ENCODE measurements around the gene PRPF6.
A peak's percentile ranks its signal among the peaks of the same experiment; 100 is the strongest.

PRPF6 gene

DNA sequence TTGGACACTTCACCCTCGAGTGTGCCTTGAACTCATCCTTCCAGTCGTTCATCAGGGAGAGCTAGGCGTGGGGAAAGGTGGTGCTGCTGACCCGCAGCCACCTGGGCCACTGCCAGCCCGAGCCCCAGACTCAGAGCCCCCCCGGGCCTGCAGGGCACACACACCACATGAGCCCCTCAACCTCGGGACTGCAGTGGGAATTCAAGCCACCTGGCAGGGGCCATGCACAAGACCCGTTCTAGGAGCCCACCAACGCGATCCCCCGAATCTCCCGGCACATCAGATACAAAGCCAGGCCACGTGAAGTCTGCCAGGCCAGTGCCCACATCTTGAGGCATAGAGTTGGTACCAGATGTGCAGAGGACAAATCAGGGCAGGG is 14.0 kb upstream of the PRPF6 start:
- TF ChIP-seq, protein P1, sequence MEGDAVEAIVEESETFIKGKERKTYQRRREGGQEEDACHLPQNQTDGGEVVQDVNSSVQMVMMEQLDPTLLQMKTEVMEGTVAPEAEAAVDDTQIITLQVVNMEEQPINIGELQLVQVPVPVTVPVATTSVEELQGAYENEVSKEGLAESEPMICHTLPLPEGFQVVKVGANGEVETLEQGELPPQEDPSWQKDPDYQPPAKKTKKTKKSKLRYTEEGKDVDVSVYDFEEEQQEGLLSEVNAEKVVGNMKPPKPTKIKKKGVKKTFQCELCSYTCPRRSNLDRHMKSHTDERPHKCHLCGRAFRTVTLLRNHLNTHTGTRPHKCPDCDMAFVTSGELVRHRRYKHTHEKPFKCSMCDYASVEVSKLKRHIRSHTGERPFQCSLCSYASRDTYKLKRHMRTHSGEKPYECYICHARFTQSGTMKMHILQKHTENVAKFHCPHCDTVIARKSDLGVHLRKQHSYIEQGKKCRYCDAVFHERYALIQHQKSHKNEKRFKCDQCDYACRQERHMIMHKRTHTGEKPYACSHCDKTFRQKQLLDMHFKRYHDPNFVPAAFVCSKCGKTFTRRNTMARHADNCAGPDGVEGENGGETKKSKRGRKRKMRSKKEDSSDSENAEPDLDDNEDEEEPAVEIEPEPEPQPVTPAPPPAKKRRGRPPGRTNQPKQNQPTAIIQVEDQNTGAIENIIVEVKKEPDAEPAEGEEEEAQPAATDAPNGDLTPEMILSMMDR (conservative IDR thresholded peaks at IDR 0.05; ENCODE audit: control insufficient read depth, insufficient read depth, low read depth, low read length) = no peak
- H3K4me3 ChIP-seq (ENCODE audit: control insufficient read depth, low read depth, low read length) = no peak overlapping the region
- no peak for DNase-seq (ENCODE audit: low read depth)

DNA sequence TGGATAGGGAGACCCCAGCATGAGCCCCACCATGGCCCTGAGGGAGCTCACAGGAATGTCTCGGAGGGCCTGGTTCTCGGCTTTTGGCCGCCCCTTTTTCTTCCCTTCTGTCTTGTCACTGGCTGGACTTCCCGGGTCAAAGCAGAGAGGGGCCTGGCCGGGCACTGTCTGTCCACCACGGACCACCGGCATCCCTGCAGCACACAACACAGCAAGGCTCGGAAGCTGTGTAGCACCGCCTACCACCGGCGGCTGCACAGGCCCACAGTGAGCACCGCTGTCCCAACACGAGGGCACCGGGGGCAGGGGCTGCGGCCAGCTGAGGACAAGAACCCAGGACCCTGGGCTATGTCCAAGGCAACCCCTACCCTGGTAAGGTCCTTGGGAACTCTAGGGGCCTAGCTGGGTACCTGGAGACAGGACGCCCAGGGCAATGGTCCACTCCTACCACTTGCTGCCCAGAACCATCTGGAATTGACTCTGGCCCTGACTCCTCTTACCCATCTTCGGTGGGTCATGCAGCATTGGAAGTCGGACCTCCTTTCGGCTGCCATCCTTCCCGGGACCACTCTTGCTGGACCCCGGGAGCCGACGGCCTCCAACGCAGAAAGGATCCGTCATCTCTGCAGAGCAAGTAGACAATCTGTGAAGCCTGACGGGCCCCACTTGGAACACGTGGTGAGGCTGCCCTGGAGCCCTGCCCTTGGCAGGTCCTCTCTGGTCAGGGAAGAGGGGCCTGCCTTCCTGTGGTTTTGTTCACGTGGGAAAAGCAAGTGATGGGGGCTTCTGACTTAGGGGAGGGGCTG is 13.4 kb upstream of the PRPF6 start:
- TF ChIP-seq, protein P1 (conservative IDR thresholded peaks at IDR 0.05; ENCODE audit: control insufficient read depth, insufficient read depth, low read depth, low read length) = no peak
- H3K4me3 ChIP-seq (ENCODE audit: control insufficient read depth, low read depth, low read length) = no peak overlapping the region
- no peak for DNase-seq (ENCODE audit: low read depth)

DNA sequence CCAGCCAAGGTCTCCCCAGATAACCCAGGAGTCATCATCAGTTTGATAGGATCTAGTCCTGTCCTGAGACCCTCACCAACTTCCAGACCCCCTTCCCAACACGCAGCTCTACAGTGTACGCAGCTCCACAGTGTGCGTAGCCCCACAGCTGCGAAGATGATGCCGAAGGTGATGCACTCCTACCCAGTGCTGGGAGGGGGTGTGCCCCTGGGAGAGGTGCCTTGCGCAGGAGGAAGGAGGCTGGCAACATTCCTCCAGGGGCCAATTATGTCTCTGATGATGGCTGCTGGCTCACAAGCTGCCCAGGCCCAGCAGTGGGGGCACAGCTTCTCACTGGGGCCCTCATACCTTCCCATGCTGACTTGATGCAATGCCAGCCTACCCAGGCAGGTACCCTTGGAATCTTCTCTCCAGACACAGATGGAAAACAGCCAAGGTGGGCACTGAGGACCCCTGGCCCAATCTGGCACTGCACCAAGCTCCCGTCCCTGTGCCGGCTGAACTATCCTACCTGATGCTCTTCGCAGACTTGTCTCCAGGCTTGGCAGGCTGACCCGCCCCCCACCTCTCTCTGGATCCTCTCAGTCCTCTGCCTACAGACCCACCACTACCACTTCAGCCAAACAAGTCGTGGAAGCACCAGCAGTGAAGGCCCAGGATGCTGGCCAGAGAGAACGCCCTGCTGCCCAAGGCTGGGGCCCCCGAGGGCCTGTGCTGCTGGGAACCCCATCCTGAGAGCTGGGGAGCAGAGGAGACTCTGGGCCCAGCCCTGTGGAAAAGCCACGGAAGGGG is 12.6 kb upstream of the PRPF6 start:
- no peak for DNase-seq (ENCODE audit: low read depth)
- peak overlapping the region; percentile 57 for H3K4me3 ChIP-seq (ENCODE audit: control insufficient read depth, low read depth, low read length)
- TF ChIP-seq, protein P1 (conservative IDR thresholded peaks at IDR 0.05; ENCODE audit: control insufficient read depth, insufficient read depth, low read depth, low read length) = no peak

DNA sequence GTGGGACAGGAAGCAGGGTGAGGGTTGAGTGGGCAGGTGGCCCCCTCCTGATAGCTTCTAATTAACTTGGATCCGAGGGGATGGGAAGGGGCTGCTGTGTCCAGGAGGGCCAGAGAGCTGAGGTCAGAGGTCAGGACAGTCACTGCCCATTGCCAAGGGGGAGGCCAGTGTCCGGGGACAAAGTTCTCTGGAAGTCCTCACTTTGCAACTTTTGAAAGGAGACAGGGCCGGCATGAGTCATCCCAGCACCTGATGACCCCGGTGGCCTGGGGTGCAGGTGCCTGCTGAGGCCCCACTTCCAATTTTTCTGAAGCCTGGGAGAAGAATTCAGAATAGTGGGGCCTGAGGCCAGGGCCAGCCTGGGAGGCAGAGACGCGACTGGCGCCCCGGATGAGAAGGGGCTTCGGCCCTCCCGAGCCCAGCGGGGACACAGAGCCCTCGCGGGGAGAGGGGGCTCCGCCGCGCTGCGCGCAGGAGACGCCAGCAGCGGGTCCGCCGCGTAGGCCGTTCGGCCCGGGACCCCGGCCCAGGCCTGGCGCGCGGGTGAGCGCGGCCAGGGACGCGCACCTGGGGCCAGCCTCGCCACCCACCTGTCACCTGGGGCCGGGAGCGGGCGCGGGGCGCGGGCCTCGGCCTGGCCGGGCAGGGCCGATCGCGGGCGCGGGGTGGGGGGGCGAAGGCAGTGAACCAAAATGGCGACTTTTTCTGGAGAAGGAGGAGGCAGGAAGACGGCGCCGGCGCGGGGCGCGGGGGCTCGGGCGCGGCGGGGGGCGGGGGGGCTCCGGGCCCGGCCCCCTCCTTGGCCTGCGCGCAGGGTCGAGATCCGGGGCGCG is 11.8 kb upstream of the PRPF6 start:
- H3K4me3 ChIP-seq (ENCODE audit: control insufficient read depth, low read depth, low read length) = peak overlapping the region; percentile 57
- no peak for DNase-seq (ENCODE audit: low read depth)
- TF ChIP-seq, protein P1 (conservative IDR thresholded peaks at IDR 0.05; ENCODE audit: control insufficient read depth, insufficient read depth, low read depth, low read length) = no peak

DNA sequence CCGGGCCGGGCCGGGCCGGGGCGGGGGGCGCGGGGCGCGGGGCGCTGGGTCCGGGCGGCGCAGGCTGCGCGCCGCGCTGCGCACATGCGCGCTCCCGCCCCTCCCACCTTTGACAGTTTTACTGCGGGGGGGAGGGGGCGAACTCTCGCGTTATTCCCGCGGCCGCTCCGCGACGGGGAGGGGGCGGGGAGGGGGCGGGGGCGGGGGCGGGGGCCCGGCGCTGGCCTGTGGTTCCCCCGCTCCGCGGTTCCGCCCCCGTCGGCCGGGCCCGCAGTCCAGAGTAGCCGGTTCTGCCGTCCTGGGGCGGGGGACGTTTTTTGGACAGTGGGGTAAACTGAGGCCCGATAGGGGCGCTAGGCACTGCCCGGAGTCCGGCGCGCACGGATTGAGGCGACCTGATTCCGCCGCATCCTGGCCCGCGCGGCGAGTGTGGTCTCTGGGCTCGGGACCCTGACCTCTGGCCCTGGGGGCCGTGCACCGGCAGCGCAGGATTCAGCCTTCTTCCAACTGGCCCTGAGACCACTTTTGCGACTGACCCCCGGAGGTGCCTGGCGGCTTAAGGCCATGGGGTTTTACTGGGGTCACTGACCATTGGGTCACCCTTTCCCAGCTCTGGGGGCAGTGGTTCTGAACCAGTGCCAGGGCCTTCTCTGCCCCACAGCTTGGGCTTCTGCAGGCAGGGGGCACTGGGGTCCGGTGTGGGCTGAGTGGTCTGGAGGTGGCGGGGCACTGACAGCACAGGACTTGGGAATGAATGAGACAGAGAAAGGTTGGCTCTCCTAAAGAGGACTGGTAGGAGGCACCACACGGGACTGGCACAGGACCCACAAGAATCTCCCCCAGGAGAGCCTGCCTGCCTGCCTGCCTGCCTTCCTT is 10.9 kb upstream of the PRPF6 start, which contains the start of gene ZNF512B:
Gene ZNF512B (minus strand): TSS at position 93 of the 876 bp plus-strand sequence. CDS start 1,980 bp downstream, outside the sequence.
- TF ChIP-seq, protein P1 (conservative IDR thresholded peaks at IDR 0.05; ENCODE audit: control insufficient read depth, insufficient read depth, low read depth, low read length) = no peak
- peak within 1 kb of the TSS; percentile 57 for H3K4me3 ChIP-seq (ENCODE audit: control insufficient read depth, low read depth, low read length)
- no peak for DNase-seq (ENCODE audit: low read depth)

Measured in fibroblast of mammary gland (primary cell).